Heart right ventricle (tissue), 16 donors: ENCODE measurements around the gene GALNT8. TPM values are rescaled to one million over a fixed set of nuclear protein-coding genes. Genes with fewer than 3 reads are reported as not detected.

Experiments
- ATAC-seq, 8 donors: fragments of 200-7000 bp; cut with Tn5 transposase; one replicate each; pipeline ENCODE4 v1.9.1; 2020; ENCODE audit warnings: mild to moderate bottlenecking in 8 of 8, moderate library complexity in 8 of 8, moderate number of reproducible peaks in 1 of 8
- DNase-seq, 2 donors: peaks; one replicate each; pipeline ENCODE4 v3.0.0-alpha.2; 2020
- H3K27ac ChIP-seq, 10 donors: fragments of 200-600 bp; sonication (generic) in 2 of 10; one replicate each; pipeline versions ENCODE4 v1.5.0 to v1.8.0; 2020 to 2022; ENCODE audit warnings: mild to moderate bottlenecking in 3 of 10
- H3K27me3 ChIP-seq, 7 donors: fragments of 200-600 bp; one replicate each; pipeline ENCODE4 v1.8.0; 2021 to 2022; ENCODE audit warnings: mild to moderate bottlenecking in 2 of 7
- H3K36me3 ChIP-seq, 9 donors: fragments of 200-600 bp; sonication (generic) in 1 of 9; one replicate each; pipeline versions ENCODE4 v1.5.0 to v1.8.0; 2020 to 2022; ENCODE audit warnings: mild to moderate bottlenecking in 2 of 9
- H3K4me1 ChIP-seq, 9 donors: fragments of 200-600 bp; sonication (generic) in 1 of 9; one replicate each; pipeline versions ENCODE4 v1.5.0 to v1.8.0; 2020 to 2022; ENCODE audit warnings: mild to moderate bottlenecking in 4 of 9
- H3K4me3 ChIP-seq, 10 donors: fragments of 200-600 bp; sonication (generic) in 2 of 10; one replicate each; pipeline versions ENCODE4 v1.5.0 to v1.8.0; 2020 to 2022; ENCODE audit warnings: mild to moderate bottlenecking in 7 of 10, moderate library complexity in 2 of 10
- H3K9me3 ChIP-seq, 11 donors: fragments of 200-600 bp in 10 of 11; sonication (generic) in 2 of 11; one replicate each; pipeline versions ENCODE4 v1.5.0 to v1.8.0; 2013 to 2022; ENCODE audit warnings: mild to moderate bottlenecking in 2 of 11, control low read depth in 1 of 11, moderate library complexity in 1 of 11
- CTCF ChIP-seq, 9 donors: fragments of 200-600 bp; sonication (generic) in 2 of 9; IDR thresholded peaks; one replicate each; pipeline versions ENCODE4 v1.5.0 to v1.8.0; 2021 to 2022; ENCODE audit warnings: antibody characterized with exemption in 9 of 9, mild to moderate bottlenecking in 5 of 9, moderate library complexity in 1 of 9
- WGBS, 2 donors: extraction: QIAGEN DNeasy Blood & Tissue Kit; methylation state at CpG; one replicate each; pipeline ENCODE4 v1.1.7; 2013; ENCODE audit warnings: inconsistent platforms in 1 of 2; 5-methylcytosine and 5-hydroxymethylcytosine counted together
- intact Hi-C, 10 donors: fragments of 100-400 bp; cut with DNase I; formaldehyde crosslinking; loops; one replicate each; pipeline versions ENCODE4 v1.11.1 to v1.14.2; 2022
- polyA plus RNA-seq, 2 donors: library from polyadenylated mRNA; stranded (reverse); fragments of 200-250 nt; gene quantifications; one replicate each; pipeline ENCODE4 v1.2.3, GENCODE V29; 2013
- total RNA-seq, 10 donors: library from RNA; stranded (reverse); fragmentation: NEBNext Ultra II Directional in 3 of 10; extraction: Animal tissue kit (Norgen Biotek cat#: 25700) in 3 of 10; gene quantifications; one replicate each; pipeline versions ENCODE4 v1.2.1 to v1.2.4, GENCODE V29; 2021 to 2023
- donor health status: Arrhythmogenic right ventricular cardiomyopathy.
- donor health status: ischemic (EF 13 %, LVEDD 7.1; RV severe dilation, severe dysfunction).
- donor health status: healthy with polysubstance abuse.
- donor health status: DM: no; HTN: yes; CAD: no.
- donor health status: DM: no; HTN: no; CAD: no.
- donor health status: ischemic (EF 25% LVEDD 6.9; RV normal size, moderate dysfunction).
- donor health status: ischemic (EF 25% LVEDD 5.7; RV mildly dilated, moderate dysfunction).
- donor health status: healthy.
- donor health status: DM: yes; HTN: yes; CAD: no.
- donor health status: Ischemic cardiomyopathy.
- donor health status: ischemic (EF 35%, LVEDD 5.7; RV mildly dilated, moderate dysfunction).
- donor health status: nonischemic (EF 11% LVEDD 7.7; RV severe dilation, severe dysfunction).
- donor health status: DM: yes; HTN: yes; CAD: no.
- donor health status: PGD.
- donor health status: ischemic (EF 29% LVEDD 5.4; RV normal size, mild dysfunction).
- donor health status: nonischemic (EF 23%, LVEDD 6.1; RV moderate dilation, normal function).

Gene GALNT8
- total and polyA plus RNA-seq, 12 donors: 0.42 to 5.7 (median 1.5) TPM

GRCh38 chr12:4813741-4814140 is 93.5 kb downstream of the GALNT8 start:
- 81 to 87% methylated on average over 5 of the region's 5 CpGs for WGBS, 2 donors
- peaks cover 7 to 59% (median 39%) of the 10 kb centered on the region in 7 donors for H3K27me3 ChIP-seq
- ATAC-seq: no peak
- peaks cover 6 to 26% (median 16%) of the 10 kb centered on the region in 9 donors for H3K4me1 ChIP-seq
- H3K4me3 ChIP-seq: no peak overlapping the region
- H3K9me3 ChIP-seq: no peaks in the 10 kb centered on the region
- no peak for TF ChIP-seq CTCF (IDR thresholded peaks at IDR 0.05)
- no peak overlapping the region for H3K27ac ChIP-seq
- no peak for DNase-seq
- intact Hi-C loops: no loop called here
- no peaks in the 10 kb centered on the region for H3K36me3 ChIP-seq

- H3K4me3 ChIP-seq: no peak overlapping the region
- peaks cover 6 to 28% (median 16%) of the 10 kb centered on the region in 9 donors for H3K4me1 ChIP-seq
- H3K27me3 ChIP-seq: peaks cover 7 to 54% (median 34%) of the 10 kb centered on the region in 7 donors
- DNase-seq (no peak), ATAC-seq (no peak)
- intact Hi-C loops: no loop called here
- no peak overlapping the region for H3K27ac ChIP-seq
- no peak for TF ChIP-seq CTCF (IDR thresholded peaks at IDR 0.05)
- H3K36me3 ChIP-seq: no peaks in the 10 kb centered on the region
- WGBS, 2 donors: 79 to 90% methylated on average over 9 of the region's 9 CpGs
- no peaks in the 10 kb centered on the region for H3K9me3 ChIP-seq
These were observed 94.3 kb downstream of the GALNT8 start for GRCh38 chr12:4814485-4814884.

GRCh38 chr12:4816744-4817525 is 96.7 kb downstream of the GALNT8 start:
- peaks cover 0 to 32% (median 9%) of the 10 kb centered on the region in 7 donors for H3K27me3 ChIP-seq
- peak overlapping the region in 2 of 10 donors; percentile 29 to 36 for H3K27ac ChIP-seq
- intact Hi-C loops: no loop called here
- H3K9me3 ChIP-seq: no peaks in the 10 kb centered on the region
- WGBS, 2 donors: 90 to 92% methylated on average over 8 of the region's 8 CpGs
- no peaks in the 10 kb centered on the region for H3K36me3 ChIP-seq
- TF ChIP-seq CTCF (IDR thresholded peaks at IDR 0.05): no peak
- H3K4me1 ChIP-seq: peaks cover 0 to 26% (median 7%) of the 10 kb centered on the region in 9 donors
- no peak overlapping the region for H3K4me3 ChIP-seq
- ATAC-seq (no peak), DNase-seq (no peak)

GRCh38 chr12:4817880-4818279 is 97.7 kb downstream of the GALNT8 start:
- no peaks in the 10 kb centered on the region for H3K9me3 ChIP-seq
- no peak for TF ChIP-seq CTCF (IDR thresholded peaks at IDR 0.05)
- H3K36me3 ChIP-seq: no peaks in the 10 kb centered on the region
- intact Hi-C loops: no loop called here
- peaks cover 0 to 22% (median 0%) of the 10 kb centered on the region in 7 donors for H3K27me3 ChIP-seq
- peak overlapping the region in 3 of 10 donors; percentile 2 to 8 (median 6) for H3K4me3 ChIP-seq
- peaks cover 0 to 26% (median 7%) of the 10 kb centered on the region in 9 donors for H3K4me1 ChIP-seq
- WGBS, 2 donors: 20 to 35% methylated on average over 8 of the region's 8 CpGs
- ATAC-seq (peak in 7 of 8 donors; percentile 57 to 94 (median 86)), DNase-seq (peak; percentile 20 to 23)
- H3K27ac ChIP-seq: peak overlapping the region in 5 of 10 donors; percentile 19 to 53 (median 36)
